Hypothalamus (tissue), 51 donors: Measurements from ENCODE around the gene CORO2B.
A peak's percentile ranks its signal among the peaks of the same experiment; 100 is the strongest.

ENCODE experiments used
- DNase-seq, 51 donors: peaks; one replicate each; lab custom pipeline; 2025; lab: John Stamatoyannopoulos, UW

The CORO2B gene

DNA sequence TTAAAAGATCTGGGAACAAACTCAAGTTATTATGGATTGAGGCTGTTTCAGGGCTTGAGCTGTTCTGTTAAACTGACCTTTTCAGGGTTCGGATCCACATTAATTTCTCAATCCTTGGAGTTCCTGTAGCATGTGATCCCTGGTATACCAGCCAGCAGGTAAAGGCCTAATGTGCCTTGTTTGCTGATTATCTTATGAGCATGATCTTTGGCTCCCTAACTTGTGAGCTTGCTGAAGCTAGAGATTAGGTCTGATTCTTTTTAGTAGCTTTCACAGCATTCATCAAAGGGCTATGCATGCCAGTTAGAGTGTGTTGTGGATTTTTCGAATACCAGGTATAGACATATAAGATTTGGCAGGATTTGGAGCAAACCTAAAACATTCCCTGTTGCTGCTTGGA lies 10.3 kb downstream of the CORO2B start:
- DNase-seq: no peak

GRCh38 chr15:68589783-68590710 lies 11.3 kb downstream of the CORO2B start:
- DNase-seq: peak in 36 of 51 donors; percentile 26 to 78 (median 60)

DNA sequence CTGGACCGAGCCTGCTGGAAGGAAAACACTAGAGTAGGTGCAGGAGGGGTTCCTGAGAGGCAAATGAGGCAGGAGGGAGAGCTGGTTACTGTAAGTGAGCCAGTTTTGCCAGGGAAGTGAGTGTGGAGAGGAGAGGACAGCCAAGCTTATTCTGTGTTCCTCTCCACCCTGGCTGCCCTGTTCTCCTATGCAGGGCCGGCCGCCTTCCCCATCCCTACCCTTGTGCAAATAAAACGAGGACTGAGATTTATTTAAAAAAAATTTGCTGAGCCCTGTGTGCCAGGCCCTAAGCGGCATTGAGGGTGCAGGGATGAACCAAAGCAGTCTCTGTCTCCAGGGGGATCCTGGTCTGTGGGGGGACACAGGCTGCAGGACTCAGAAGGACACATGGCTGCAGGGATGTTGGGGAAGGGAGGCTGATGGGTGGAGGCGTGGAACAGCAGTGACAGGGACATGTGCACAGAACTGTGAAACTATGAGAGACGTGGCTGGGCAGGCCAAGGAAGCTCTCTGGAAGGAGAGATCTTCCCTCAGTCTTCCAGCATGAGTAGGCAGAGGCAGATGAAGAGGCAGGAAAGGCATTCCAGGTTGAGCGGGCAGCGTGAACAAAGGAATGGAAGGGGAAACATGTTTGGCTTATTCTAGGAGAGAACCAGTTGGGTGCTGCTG lies 12.1 kb downstream of the CORO2B start:
- DNase-seq: peak in 1 of 51 donors; percentile 20

- DNase-seq: no peak
Measured at GRCh38 chr15:68592054-68592453, 13.3 kb downstream of the CORO2B start.

GRCh38 chr15:68592544-68592943 lies 13.8 kb downstream of the CORO2B start:
- no peak for DNase-seq

DNA sequence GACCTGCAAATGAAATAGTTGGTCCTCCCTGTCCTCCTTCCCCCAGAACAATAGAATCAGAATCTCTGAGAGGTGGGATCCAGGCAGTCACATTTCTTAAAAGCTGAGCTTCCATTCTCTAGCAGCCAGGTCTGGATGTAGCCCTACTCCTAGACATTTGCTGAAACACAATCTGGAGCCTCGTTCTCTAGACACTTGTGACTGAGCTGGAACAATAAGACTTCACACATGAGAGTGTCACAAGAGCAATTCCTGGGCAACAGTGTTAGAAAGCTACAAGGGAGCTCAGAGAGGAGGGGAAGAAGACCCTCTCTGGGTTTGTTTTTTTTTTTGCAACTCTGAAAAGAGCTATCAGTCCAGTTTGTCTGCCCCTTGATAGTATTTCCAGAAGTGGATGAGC lies 14.5 kb downstream of the CORO2B start:
- DNase-seq: no peak

DNA sequence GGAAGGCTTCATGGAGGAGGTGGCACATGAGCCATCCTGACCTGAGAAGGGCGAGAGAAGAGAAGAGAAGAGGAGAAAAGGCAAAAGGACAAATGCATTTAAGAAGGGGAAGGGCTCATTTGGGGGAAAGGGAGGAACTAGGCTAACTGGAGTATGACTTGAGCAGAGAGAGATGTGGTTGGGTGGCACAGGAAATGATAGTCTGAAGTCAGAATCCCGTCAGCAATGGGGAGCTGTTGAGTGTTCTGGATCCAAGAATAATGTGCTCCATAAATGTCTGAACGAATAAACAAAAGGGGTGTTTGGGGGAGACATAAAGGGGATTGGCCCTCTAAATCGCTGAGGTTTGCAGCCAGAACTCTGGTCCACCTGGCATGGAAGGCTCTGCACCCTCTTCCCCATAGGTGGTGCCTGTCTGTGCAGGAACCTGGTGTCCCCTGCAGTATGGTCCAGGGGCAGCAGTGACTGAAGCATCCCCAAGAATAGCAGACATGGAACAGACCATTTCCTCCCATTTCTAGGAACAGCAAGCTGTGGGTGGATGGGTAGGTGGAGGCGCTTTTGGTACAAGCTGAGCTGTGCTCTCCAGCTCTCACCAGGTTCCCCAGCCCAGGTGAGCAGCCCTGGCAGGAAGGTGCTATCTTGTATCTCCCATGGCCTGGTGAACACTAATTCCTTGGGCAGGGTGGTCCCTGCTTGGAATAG lies 15.2 kb downstream of the CORO2B start:
- no peak for DNase-seq

GRCh38 chr15:68594533-68595259 lies 15.9 kb downstream of the CORO2B start:
- DNase-seq: no peak

GRCh38 chr15:68595260-68595564 lies 16.4 kb downstream of the CORO2B start:
- DNase-seq: no peak

DNA sequence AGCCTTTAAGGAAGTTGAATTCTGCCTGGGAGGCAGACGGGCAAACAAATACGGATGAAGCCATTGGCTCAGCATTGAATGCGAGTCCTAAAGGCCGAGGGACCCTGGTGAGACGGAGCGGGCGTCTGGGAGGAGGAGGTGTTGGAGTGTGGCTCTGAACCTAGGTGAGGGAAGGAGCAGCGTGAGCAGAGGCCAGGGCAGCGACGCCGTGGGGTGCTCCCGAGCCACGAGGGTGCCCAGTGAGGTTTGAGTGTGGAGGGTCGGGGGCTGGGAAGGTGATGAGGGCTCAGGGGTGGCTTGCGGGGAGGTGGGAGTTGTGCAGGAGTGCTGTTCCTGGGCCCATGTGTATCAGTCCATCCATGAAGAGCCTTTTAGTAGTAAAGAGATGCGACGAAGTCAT lies 17.0 kb downstream of the CORO2B start:
- DNase-seq: no peak

DNA sequence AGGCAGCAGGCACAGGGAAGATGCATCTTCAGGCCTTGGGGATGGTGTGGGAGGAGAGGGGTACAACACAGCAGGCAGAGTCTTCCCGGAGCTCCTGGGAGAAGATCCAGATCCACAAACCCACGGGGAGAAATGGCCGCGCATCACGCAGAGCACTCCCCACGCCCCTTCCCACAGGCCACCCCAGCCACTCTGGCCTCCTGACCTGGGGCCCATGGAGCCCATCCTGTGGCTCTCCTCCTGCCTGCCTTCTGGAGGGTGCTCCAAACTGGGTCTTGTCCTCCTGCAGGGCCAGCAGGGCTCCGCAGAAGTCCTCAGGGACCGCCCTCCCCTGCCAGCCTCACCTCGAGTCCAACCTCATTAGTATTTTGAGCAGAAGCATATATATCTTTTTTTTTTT lies 17.9 kb downstream of the CORO2B start:
- DNase-seq: no peak

- DNase-seq: peak in 1 of 51 donors; percentile 13
Measured at GRCh38 chr15:68597581-68597980, 18.8 kb downstream of the CORO2B start.

GRCh38 chr15:68598171-68599152 lies 19.7 kb downstream of the CORO2B start:
- peak in 1 of 51 donors; percentile 37 for DNase-seq

DNA sequence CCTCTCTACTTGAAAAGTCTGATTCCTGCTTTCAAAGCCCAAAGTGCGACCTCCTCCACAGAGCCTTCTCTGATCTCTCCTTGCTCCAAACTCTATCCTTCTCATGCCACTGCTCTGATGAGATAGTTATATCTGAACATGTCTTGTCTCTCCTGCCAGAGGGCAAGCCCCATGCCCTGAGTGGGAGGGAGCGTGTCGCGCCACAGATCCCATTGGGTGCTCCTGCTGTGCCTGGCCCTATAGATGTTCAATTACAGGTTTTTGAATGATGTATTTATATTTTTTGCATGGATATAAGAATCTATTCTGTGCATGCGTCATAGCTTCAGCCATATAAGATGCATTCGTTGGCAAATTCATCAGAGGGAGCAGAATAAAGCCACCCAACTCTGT lies 20.4 kb downstream of the CORO2B start:
- no peak for DNase-seq

GRCh38 chr15:68599560-68600071 lies 20.8 kb downstream of the CORO2B start:
- DNase-seq: peak in 34 of 51 donors; percentile 22 to 83 (median 60)

GRCh38 chr15:68601206-68602197 lies 22.7 kb downstream of the CORO2B start:
- DNase-seq: peak in 1 of 51 donors; percentile 16

GRCh38 chr15:68602459-68603215 lies 23.8 kb downstream of the CORO2B start:
- DNase-seq: peak in 1 of 51 donors; percentile 34
